Activated CD4-positive, alpha-beta T cell treated with anti-CD3 and anti-CD28 coated beads for 4 hours (primary cell): ENCODE results near the gene CTNNA3.

Source experiments
- DNase-seq, 2 donors: peaks; one replicate each; pipeline ENCODE4 v3.0.0-alpha.2; 2020

CTNNA3 gene

GRCh38 chr10:66176772-66177171, 1519.2 kb downstream of the CTNNA3 start:
- no peak for DNase-seq

- no peak for DNase-seq
Measured at GRCh38 chr10:66167816-66168215, 1528.2 kb downstream of the CTNNA3 start.

- no peak for DNase-seq
Measured at GRCh38 chr10:66162560-66163143, 1533.3 kb downstream of the CTNNA3 start.

- DNase-seq: no peak
Measured at GRCh38 chr10:66151346-66151745, 1544.6 kb downstream of the CTNNA3 start.

- DNase-seq: no peak
Measured at GRCh38 chr10:66148312-66148711, 1547.7 kb downstream of the CTNNA3 start.

- DNase-seq: no peak
Measured at GRCh38 chr10:66144016-66144415, 1552.0 kb downstream of the CTNNA3 start.

GRCh38 chr10:66102756-66103155, 1593.2 kb downstream of the CTNNA3 start:
- DNase-seq: no peak

GRCh38 chr10:66098595-66099480, 1597.2 kb downstream of the CTNNA3 start:
- DNase-seq: no peak

GRCh38 chr10:66095610-66096009, 1600.4 kb downstream of the CTNNA3 start:
- no peak for DNase-seq

GRCh38 chr10:66085906-66086305, 1610.1 kb downstream of the CTNNA3 start:
- DNase-seq: no peak

- no peak for DNase-seq
Measured at GRCh38 chr10:66071907-66072306, 1624.1 kb downstream of the CTNNA3 start.

GRCh38 chr10:66058594-66058993, 1637.4 kb downstream of the CTNNA3 start:
- no peak for DNase-seq

GRCh38 chr10:66049335-66049734, 1646.7 kb downstream of the CTNNA3 start:
- DNase-seq: no peak

- no peak for DNase-seq
Measured at GRCh38 chr10:66045859-66046258, 1650.1 kb downstream of the CTNNA3 start.

GRCh38 chr10:66041771-66042170, 1654.2 kb downstream of the CTNNA3 start:
- DNase-seq: no peak

GRCh38 chr10:66038623-66039022, 1657.4 kb downstream of the CTNNA3 start:
- no peak for DNase-seq

- DNase-seq: no peak
Measured at GRCh38 chr10:66026321-66026720, 1669.7 kb downstream of the CTNNA3 start.

- DNase-seq: no peak
Measured at GRCh38 chr10:66025186-66025585, 1670.8 kb downstream of the CTNNA3 start.

- no peak for DNase-seq
Measured at GRCh38 chr10:66021423-66021822, 1674.6 kb downstream of the CTNNA3 start.

- no peak for DNase-seq
Measured at GRCh38 chr10:66008221-66008620, 1687.8 kb downstream of the CTNNA3 start.

GRCh38 chr10:66006411-66006810, 1689.6 kb downstream of the CTNNA3 start:
- DNase-seq: no peak

- no peak for DNase-seq
Measured at GRCh38 chr10:65993451-65993850, 1702.5 kb downstream of the CTNNA3 start.

- DNase-seq: no peak
Measured at GRCh38 chr10:65968871-65969270, 1727.1 kb downstream of the CTNNA3 start.

- no peak for DNase-seq
Measured at GRCh38 chr10:65968437-65968836, 1727.6 kb downstream of the CTNNA3 start.

GRCh38 chr10:65964205-65964604, 1731.8 kb downstream of the CTNNA3 start:
- DNase-seq: no peak
